Caco-2 (cell line): Measurements from ENCODE around the gene SIM2. TPM values are rescaled to one million over a fixed set of nuclear protein-coding genes. Genes with fewer than 3 reads are reported as not detected.

Experiments used
- BruUV-seq: library from RNA; stranded (reverse); fragments of 400-500 nt; replicated peaks from 2 replicates; lab custom pipeline; 2021; lab: Mats Ljungman, UMichigan
- CTCF ChIA-PET: fragments of 300-600 bp; sonication (Branson Sonifier 250); formaldehyde crosslinking; loops from one replicate; lab custom pipeline; 2022; ENCODE audit warnings: antibody characterized with exemption; lab: Charles Lee
- POLR2A ChIA-PET: fragments of 300-600 bp; sonication (Branson Sonifier 250); formaldehyde crosslinking; loops from one replicate; lab custom pipeline; 2022; ENCODE audit warnings: antibody characterized with exemption; lab: Charles Lee
- DNase-seq, 2 experiments: peaks; one replicate each; pipeline versions ENCODE4 v3.0.0 to v3.0.0-alpha.2; 2020 to 2022
- H3K27me3 ChIP-seq: replicated peaks from 2 replicates; pipeline ENCODE4 v1.6.0; 2011; ENCODE audit warnings: low read length; ENCODE audit not compliant: control insufficient read depth, insufficient read depth
- H3K36me3 ChIP-seq: 2 replicates; pipeline ENCODE4 v1.5.1; 2011; ENCODE audit warnings: low read length; ENCODE audit not compliant: control insufficient read depth, insufficient read depth
- H3K4me1 ChIP-seq: fragments of 250-450 bp; sonication (Bioruptor Pico); 2 replicates; pipeline ENCODE4 v1.5.1; 2020; ENCODE audit warnings: mild to moderate bottlenecking
- H3K4me3 ChIP-seq: 2 replicates; pipeline ENCODE4 v1.5.1; 2011; ENCODE audit warnings: low read depth, mild to moderate bottlenecking, control low read depth, low read length
- H3K9me3 ChIP-seq: fragments of 250-450 bp; sonication (Bioruptor Pico); 2 replicates; pipeline ENCODE4 v1.5.1; 2020; ENCODE audit warnings: mild to moderate bottlenecking, moderate library complexity
- H3K27ac Mint-ChIP-seq: one replicate; pipeline ENCODE4 v1.8.0; 2022; ENCODE audit warnings: mixed read lengths; ENCODE audit not compliant: unreplicated experiment
- H3K27me3 Mint-ChIP-seq: one replicate; pipeline ENCODE4 v1.8.0; 2022; ENCODE audit warnings: mixed read lengths; ENCODE audit not compliant: insufficient read depth, unreplicated experiment
- H3K36me3 Mint-ChIP-seq: one replicate; pipeline ENCODE4 v1.8.0; 2022; ENCODE audit warnings: mild to moderate bottlenecking, mixed read lengths; ENCODE audit not compliant: insufficient read depth, unreplicated experiment
- H3K4me1 Mint-ChIP-seq: one replicate; pipeline ENCODE4 v1.8.0; 2022; ENCODE audit warnings: low read depth, mixed read lengths; ENCODE audit not compliant: unreplicated experiment
- H3K4me3 Mint-ChIP-seq: one replicate; pipeline ENCODE4 v1.8.0; 2022; ENCODE audit warnings: mild to moderate bottlenecking, moderate library complexity, mixed read lengths; ENCODE audit not compliant: unreplicated experiment
- H3K9me3 Mint-ChIP-seq: one replicate; pipeline ENCODE4 v1.8.0; 2022; ENCODE audit warnings: mixed read lengths; ENCODE audit not compliant: unreplicated experiment
- CTCF ChIP-seq, 2 experiments: fragments of 200-600 bp in 1 of 2; IDR thresholded peaks; 1 replicate in 1 of 2; 2 replicates in 1 of 2; pipeline versions ENCODE4 v1.5.1 to v1.8.0; 2011 to 2022; ENCODE audit warnings: antibody characterized with exemption in 1 of 2, control low read depth in 1 of 2, inconsistent platforms in 1 of 2, low read depth in 1 of 2, low read length in 1 of 2, mild to moderate bottlenecking in 1 of 2, moderate library complexity in 1 of 2; ENCODE audit not compliant: insufficient read depth in 1 of 2, severe bottlenecking in 1 of 2, unreplicated experiment in 1 of 2
- intact Hi-C: fragments of 100-400 bp; cut with micrococcal nuclease; formaldehyde crosslinking; loops from one replicate; pipeline ENCODE4 v1.10.0; 2022; ENCODE audit not compliant: unreplicated experiment
- total RNA-seq: library from RNA; stranded (reverse); gene quantifications from 2 replicates; pipeline ENCODE4 v1.2.3, GENCODE V29; 2022

The SIM2 gene
- total RNA-seq, 1 experiment from 2014 or later = 9.4 TPM

- POLR2A ChIA-PET = no interaction called here
- H3K4me3 Mint-ChIP-seq = no peak overlapping the region
- H3K27ac Mint-ChIP-seq = no peak overlapping the region
- H3K36me3 ChIP-seq = no peaks in the 10 kb centered on the region
- TF ChIP-seq CTCF (IDR thresholded peaks at IDR 0.05; ENCODE audit: insufficient read depth in 1 of 2, low read depth in 1 of 2, low read length in 1 of 2, severe bottlenecking in 1 of 2, unreplicated experiment in 1 of 2) = no peak
- H3K4me3 ChIP-seq = no peak overlapping the region
- no peak for DNase-seq
- H3K4me1 ChIP-seq = no peaks in the 10 kb centered on the region
- no peaks in the 10 kb centered on the region for H3K36me3 Mint-ChIP-seq
- peaks cover 4% of the 10 kb centered on the region for H3K27me3 Mint-ChIP-seq
- H3K27me3 ChIP-seq = no peaks in the 10 kb centered on the region
- CTCF ChIA-PET = no interaction called here
- H3K9me3 Mint-ChIP-seq = peaks cover 17% of the 10 kb centered on the region
- intact Hi-C loops = no loop called here
- peaks cover 10% of the 10 kb centered on the region; the same call in 1 of the 2 replicates for H3K9me3 ChIP-seq
- no peaks in the 10 kb centered on the region for H3K4me1 Mint-ChIP-seq
- no TSS peak for BruUV-seq
These were observed 22.6 kb upstream of the SIM2 start for GRCh38 chr21:36676039-36676950.

DNA sequence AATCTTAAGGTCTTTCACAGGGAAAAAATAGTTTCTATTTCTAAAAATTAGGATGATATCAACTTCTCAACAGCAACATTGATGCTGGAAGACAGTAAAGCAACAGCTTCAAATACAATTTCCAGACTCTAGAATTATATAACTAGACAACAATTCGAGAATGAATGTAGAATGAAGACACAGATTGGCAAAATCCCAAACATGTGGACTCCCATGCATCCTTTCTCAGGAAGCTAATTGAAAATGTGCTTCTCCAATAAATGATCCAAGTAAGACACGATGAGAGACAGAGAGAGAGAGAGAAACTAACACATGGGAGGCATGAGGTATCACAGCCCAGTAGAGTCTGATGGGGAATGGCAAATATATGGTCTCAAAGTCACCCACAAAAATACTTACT is 21.5 kb upstream of the SIM2 start:
- BruUV-seq = no TSS peak
- Mint-ChIP-seq H3K9me3 (peaks cover 17% of the 10 kb centered on the region), H3K36me3 (no peaks in the 10 kb centered on the region), H3K4me3 (no peak overlapping the region), H3K4me1 (no peaks in the 10 kb centered on the region), H3K27ac (no peak overlapping the region), H3K27me3 (peaks cover 4% of the 10 kb centered on the region)
- ChIA-PET CTCF (no interaction called here), POLR2A (no interaction called here)
- intact Hi-C loops = no loop called here
- Histone ChIP-seq H3K36me3 (no peaks in the 10 kb centered on the region), H3K4me1 (no peaks in the 10 kb centered on the region), H3K4me3 (no peak overlapping the region), H3K27me3 (no peaks in the 10 kb centered on the region), H3K9me3 (peaks cover 11% of the 10 kb centered on the region; the same call in 1 of the 2 replicates)
- no peak for TF ChIP-seq CTCF (IDR thresholded peaks at IDR 0.05; ENCODE audit: insufficient read depth in 1 of 2, low read depth in 1 of 2, low read length in 1 of 2, severe bottlenecking in 1 of 2, unreplicated experiment in 1 of 2)
- no peak for DNase-seq

- no peak for DNase-seq
- Mint-ChIP-seq H3K36me3 (no peaks in the 10 kb centered on the region), H3K9me3 (peaks cover 17% of the 10 kb centered on the region), H3K27me3 (peaks cover 4% of the 10 kb centered on the region), H3K27ac (no peak overlapping the region), H3K4me1 (no peaks in the 10 kb centered on the region), H3K4me3 (no peak overlapping the region)
- Histone ChIP-seq H3K27me3 (no peaks in the 10 kb centered on the region), H3K4me1 (no peaks in the 10 kb centered on the region), H3K4me3 (no peak overlapping the region), H3K9me3 (peaks cover 11% of the 10 kb centered on the region; the same call in 1 of the 2 replicates), H3K36me3 (no peaks in the 10 kb centered on the region)
- no peak for TF ChIP-seq CTCF (IDR thresholded peaks at IDR 0.05; ENCODE audit: insufficient read depth in 1 of 2, low read depth in 1 of 2, low read length in 1 of 2, severe bottlenecking in 1 of 2, unreplicated experiment in 1 of 2)
- ChIA-PET CTCF (no interaction called here), POLR2A (no interaction called here)
- intact Hi-C loops = no loop called here
- no TSS peak for BruUV-seq
These were observed 20.4 kb upstream of the SIM2 start for GRCh38 chr21:36678538-36678937.
